Neuronal stem cell (in vitro differentiated cells): Measurements from ENCODE around the gene ADAM19.
A peak's percentile ranks its signal among the peaks of the same experiment; 100 is the strongest.
"Not testable (repeated sequence)": the region's sequence is repeated elsewhere in the genome, so short reads cannot be mapped to it uniquely, and the experiment has no call there.

ENCODE experiments used
- DNase-seq: peaks from one replicate; pipeline ENCODE4 v3.0.0-alpha.2; 2013; ENCODE audit warnings: low spot score
- H2AFZ ChIP-seq: one replicate; pipeline ENCODE4 v1.6.1; 2013; ENCODE audit warnings: mild to moderate bottlenecking, low read length, inconsistent platforms
- H2AK5ac ChIP-seq: 2 replicates; pipeline ENCODE4 v1.6.1; 2013; ENCODE audit warnings: low read depth, mild to moderate bottlenecking, inconsistent platforms, low read length, moderate library complexity, mixed read lengths
- H2BK120ac ChIP-seq: 2 replicates; pipeline ENCODE4 v1.6.1; 2013; ENCODE audit warnings: low read depth, mild to moderate bottlenecking, inconsistent platforms, low read length, moderate library complexity, mixed read lengths
- H2BK12ac ChIP-seq: one replicate; pipeline ENCODE4 v1.6.1; 2013; ENCODE audit warnings: low read length, inconsistent platforms
- H2BK15ac ChIP-seq: 2 replicates; pipeline ENCODE4 v1.6.1; 2013; ENCODE audit warnings: mild to moderate bottlenecking, low read length, inconsistent platforms, mixed read lengths
- H2BK5ac ChIP-seq: one replicate; pipeline ENCODE4 v1.6.1; 2013; ENCODE audit warnings: inconsistent platforms, mild to moderate bottlenecking, low read length, moderate library complexity
- H3K14ac ChIP-seq: one replicate; pipeline ENCODE4 v1.6.1; 2013; ENCODE audit warnings: low read length, inconsistent platforms
- H3K18ac ChIP-seq: 2 replicates; pipeline ENCODE4 v1.6.1; 2013; ENCODE audit warnings: low read length, inconsistent platforms
- H3K23ac ChIP-seq: 2 replicates; pipeline ENCODE4 v1.6.1; 2013; ENCODE audit warnings: low read depth, mild to moderate bottlenecking, mixed read lengths, low read length, inconsistent platforms; ENCODE audit not compliant: poor library complexity
- H3K27ac ChIP-seq: replicated peaks from 3 replicates; pipeline ENCODE4 v1.5.1; 2013; ENCODE audit warnings: low read length, inconsistent platforms
- H3K27me3 ChIP-seq, 3 experiments: 2 replicates each; pipeline ENCODE4 v1.6.1; 2013; ENCODE audit warnings: low read length in 3 of 3, mild to moderate bottlenecking in 2 of 3, inconsistent platforms in 1 of 3, low read depth in 1 of 3, mixed read lengths in 1 of 3, moderate library complexity in 1 of 3; ENCODE audit not compliant: control insufficient read depth in 3 of 3, insufficient read depth in 3 of 3
- H3K36me3 ChIP-seq, 2 donors: replicated peaks in 1 of 2; 2 replicates each; pipeline ENCODE4 v1.6.1; 2013; ENCODE audit warnings: low read length in 2 of 2; ENCODE audit not compliant: control insufficient read depth in 2 of 2, insufficient read depth in 2 of 2
- H3K4ac ChIP-seq: 2 replicates; pipeline ENCODE4 v1.6.1; 2013; ENCODE audit warnings: inconsistent platforms, mild to moderate bottlenecking, low read length, moderate library complexity
- H3K4me1 ChIP-seq, 2 donors: 1 replicate in 1 of 2; 2 replicates in 1 of 2; pipeline ENCODE4 v1.6.1; 2013; ENCODE audit warnings: low read length in 2 of 2, low read depth in 1 of 2; ENCODE audit not compliant: control insufficient read depth in 2 of 2, insufficient read depth in 1 of 2
- H3K4me2 ChIP-seq: one replicate; pipeline ENCODE4 v1.6.1; 2013; ENCODE audit warnings: mild to moderate bottlenecking, low read length, inconsistent platforms; ENCODE audit not compliant: insufficient read depth, poor library complexity, severe bottlenecking
- H3K4me3 ChIP-seq, 2 donors: 2 replicates each; pipeline ENCODE4 v1.5.1; 2013; ENCODE audit warnings: low read length in 2 of 2, mild to moderate bottlenecking in 2 of 2, inconsistent platforms in 1 of 2, moderate library complexity in 1 of 2
- H3K79me1 ChIP-seq: one replicate; pipeline ENCODE4 v1.6.1; 2013; ENCODE audit warnings: low read depth, mild to moderate bottlenecking, inconsistent platforms, low read length, moderate library complexity
- H3K9ac ChIP-seq: one replicate; pipeline ENCODE4 v1.6.1; 2013; ENCODE audit warnings: mild to moderate bottlenecking, low read depth, low read length, inconsistent platforms; ENCODE audit not compliant: poor library complexity
- H3K9me3 ChIP-seq, 2 donors: replicated peaks in 1 of 2; 2 replicates each; pipeline versions ENCODE3 to v1.6.1; 2013; ENCODE audit warnings: low read length in 2 of 2, mild to moderate bottlenecking in 2 of 2, inconsistent platforms in 1 of 2, low read depth in 1 of 2, mixed read lengths in 1 of 2, moderate library complexity in 1 of 2; ENCODE audit not compliant: control insufficient read depth in 2 of 2, insufficient read depth in 1 of 2
- H4K8ac ChIP-seq: one replicate; pipeline ENCODE4 v1.6.1; 2013; ENCODE audit warnings: low read depth, mild to moderate bottlenecking, inconsistent platforms, low read length, moderate library complexity
- H4K91ac ChIP-seq: one replicate; pipeline ENCODE4 v1.6.1; 2013; ENCODE audit warnings: low read length, low read depth, mild to moderate bottlenecking, inconsistent platforms; ENCODE audit not compliant: poor library complexity
- WGBS, 2 donors: extraction: QIAGEN DNeasy Blood & Tissue Kit; methylation state at CpG; one replicate each; pipeline ENCODE4 v1.1.7; 2013; ENCODE audit warnings: missing lambda C conversion rate in 2 of 2, mixed read lengths in 1 of 2; ENCODE audit not compliant: insufficient read length in 2 of 2, insufficient replicate concordance in 1 of 2; ENCODE audit errors: extremely low coverage in 2 of 2; 5-methylcytosine and 5-hydroxymethylcytosine counted together

Gene ADAM19

DNA sequence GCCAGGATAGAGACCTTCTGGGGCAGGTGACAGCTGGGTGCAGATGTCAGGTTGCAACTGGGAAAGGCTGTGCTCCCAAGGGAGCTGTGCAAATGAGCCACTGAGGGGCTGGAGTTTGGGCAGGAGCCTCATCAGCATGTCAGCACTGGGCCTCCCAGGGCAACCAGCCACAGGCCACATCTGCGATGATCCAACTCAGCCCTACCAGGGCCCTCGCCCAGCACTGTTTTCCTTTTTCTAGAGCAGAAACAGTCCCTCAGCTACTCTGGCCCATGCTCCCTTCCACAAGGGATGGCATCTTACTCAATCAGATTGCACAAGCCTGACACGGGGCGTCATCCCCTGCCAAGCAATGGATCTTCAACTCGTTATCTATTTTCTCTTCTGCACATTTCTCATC lies 90.8 kb downstream of the ADAM19 start:
- Histone ChIP-seq H4K8ac (no peak overlapping the region), H3K9me3 (peaks cover 0 to 2% of the 10 kb centered on the region in 2 donors), H3K79me1 (no peaks in the 10 kb centered on the region), H3K9ac (no peak overlapping the region), H2AK5ac (no peak overlapping the region), H3K36me3 (peaks cover 4 to 24% of the 10 kb centered on the region in 2 donors), H3K4me1 (peaks cover 0 to 2% of the 10 kb centered on the region in 2 donors), H2AFZ (no peak overlapping the region), H3K4me3 (no peak overlapping the region), H2BK120ac (no peak overlapping the region), H2BK5ac (no peak overlapping the region), H3K4ac (no peak overlapping the region), H3K23ac (peak overlapping the region; percentile 58), H3K18ac (no peak overlapping the region), H2BK15ac (no peak overlapping the region), H2BK12ac (no peak overlapping the region), H4K91ac (no peak overlapping the region), H3K4me2 (no peak overlapping the region), H3K14ac (no peak overlapping the region), H3K27ac (no peak overlapping the region), H3K27me3 (no peaks in the 10 kb centered on the region)
- no CpG with 5 or more reads among the region's 5 CpGs for WGBS, 2 donors
- no peak for DNase-seq

DNA sequence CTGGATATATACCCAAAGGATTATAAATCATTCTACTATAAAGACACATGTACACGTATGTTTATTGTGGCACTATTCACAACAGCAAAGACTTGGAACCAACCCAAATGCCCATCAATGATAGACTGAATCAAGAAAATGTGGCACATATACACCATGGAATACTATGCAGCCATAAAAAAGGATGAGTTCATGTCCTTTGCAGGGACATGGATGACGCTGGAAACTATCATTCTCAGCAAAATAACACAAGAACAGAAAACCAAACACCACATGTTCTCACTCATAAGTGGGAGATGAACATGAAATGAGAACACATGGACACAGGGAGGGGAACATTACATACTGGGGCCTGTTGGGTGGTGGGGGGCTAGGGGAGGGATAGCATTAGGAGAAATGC lies 92.9 kb downstream of the ADAM19 start:
- peaks cover 4 to 18% of the 10 kb centered on the region in 2 donors for H3K36me3 ChIP-seq
- not testable (repeated sequence) for H3K27me3 ChIP-seq, H3K27ac ChIP-seq, H2AK5ac ChIP-seq, H3K14ac ChIP-seq, H2BK15ac ChIP-seq, H3K4me3 ChIP-seq, H4K8ac ChIP-seq, H3K4me2 ChIP-seq, DNase-seq, H3K18ac ChIP-seq, H3K23ac ChIP-seq, H3K9me3 ChIP-seq, H2AFZ ChIP-seq, H2BK120ac ChIP-seq, H3K9ac ChIP-seq, H3K4ac ChIP-seq, H2BK5ac ChIP-seq, H3K4me1 ChIP-seq, H2BK12ac ChIP-seq, H3K79me1 ChIP-seq, H4K91ac ChIP-seq
- no CpG with 5 or more reads among the region's 2 CpGs for WGBS, 2 donors

DNA sequence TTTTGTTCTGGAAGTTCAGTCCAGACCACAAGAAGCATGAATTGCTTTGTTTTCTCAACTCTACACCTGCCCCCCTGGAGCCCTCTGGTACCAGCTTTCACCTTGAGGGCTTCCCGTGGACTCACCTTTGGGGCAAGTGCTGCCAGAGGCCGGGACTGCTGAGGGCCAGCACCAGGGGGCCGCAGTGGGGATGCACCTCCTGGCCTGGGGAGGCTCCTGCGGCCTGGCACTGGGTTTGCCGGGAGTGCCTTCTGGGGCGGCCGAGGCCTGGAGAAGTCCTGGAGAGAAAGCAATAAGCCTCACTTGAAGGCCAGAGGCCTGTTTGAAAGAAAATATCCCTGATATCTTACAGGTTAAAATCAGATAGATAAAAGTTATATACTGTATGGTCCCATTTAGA lies 93.9 kb downstream of the ADAM19 start:
- DNase-seq: no peak
- Histone ChIP-seq H3K27me3 (no peaks in the 10 kb centered on the region), H3K9me3 (peaks cover 0 to 2% of the 10 kb centered on the region in 2 donors), H3K9ac (no peak overlapping the region), H4K8ac (no peak overlapping the region), H3K79me1 (no peaks in the 10 kb centered on the region), H3K4me2 (no peak overlapping the region), H3K4me3 (no peak overlapping the region), H3K27ac (no peak overlapping the region), H2BK120ac (no peak overlapping the region), H2BK15ac (no peak overlapping the region), H2BK5ac (no peak overlapping the region), H3K14ac (no peak overlapping the region), H4K91ac (no peak overlapping the region), H3K4ac (no peak overlapping the region), H3K36me3 (peaks cover 4 to 15% of the 10 kb centered on the region in 2 donors), H3K4me1 (peaks cover 0 to 2% of the 10 kb centered on the region in 2 donors), H3K18ac (no peak overlapping the region), H3K23ac (no peak overlapping the region), H2AK5ac (no peak overlapping the region), H2AFZ (no peak overlapping the region), H2BK12ac (no peak overlapping the region)
- WGBS, 2 donors: no CpG with 5 or more reads among the region's 7 CpGs

GRCh38 chr5:157481265-157481664 lies 94.3 kb downstream of the ADAM19 start:
- Histone ChIP-seq H3K14ac (peak overlapping the region; percentile 21), H3K36me3 (peaks cover 4 to 15% of the 10 kb centered on the region in 2 donors), H3K9me3 (peaks cover 0 to 2% of the 10 kb centered on the region in 2 donors), H2BK5ac (no peak overlapping the region), H2AK5ac (no peak overlapping the region), H3K27me3 (no peaks in the 10 kb centered on the region), H3K4me3 (peak overlapping the region in 1 of 2 donors; percentile 42), H3K23ac (peak overlapping the region; percentile 2), H3K18ac (no peak overlapping the region), H2BK120ac (no peak overlapping the region), H3K4ac (no peak overlapping the region), H3K27ac (no peak overlapping the region), H3K79me1 (no peaks in the 10 kb centered on the region), H4K91ac (no peak overlapping the region), H2BK15ac (no peak overlapping the region), H3K4me1 (peaks cover 0 to 2% of the 10 kb centered on the region in 2 donors), H4K8ac (no peak overlapping the region), H2BK12ac (no peak overlapping the region), H3K9ac (peak overlapping the region; percentile 10), H2AFZ (no peak overlapping the region), H3K4me2 (no peak overlapping the region)
- WGBS, 2 donors: no CpG with 5 or more reads among the region's 4 CpGs
- DNase-seq: no peak
